DOHH2 (cell line): Measurements from ENCODE around the gene LDLRAD2.

ENCODE experiments used
- H3F3A ChIP-seq: fragments of 200-600 bp; sonication (generic), shearing (Covaris generic); 2 replicates; pipeline ENCODE4 v1.6.0; 2016; ENCODE audit warnings: antibody characterized with exemption, mild to moderate bottlenecking; ENCODE audit not compliant: control insufficient read depth, insufficient read depth
- H3K27ac ChIP-seq: fragments of 200-600 bp; sonication (generic); 2 replicates; pipeline ENCODE4 v1.5.1; 2014; ENCODE audit warnings: low read depth, mild to moderate bottlenecking, low read length, moderate library complexity
- H3K27me3 ChIP-seq: fragments of 200-600 bp; sonication (generic); 2 replicates; pipeline ENCODE4 v1.6.1; 2014; ENCODE audit warnings: mild to moderate bottlenecking, low read length, mixed read lengths; ENCODE audit not compliant: control insufficient read depth
- H3K36me3 ChIP-seq: fragments of 200-600 bp; sonication (generic); 2 replicates; pipeline ENCODE4 v1.6.1; 2014; ENCODE audit warnings: mild to moderate bottlenecking, low read length, moderate library complexity, mixed read lengths; ENCODE audit not compliant: control insufficient read depth
- H3K4me1 ChIP-seq: fragments of 200-600 bp; sonication (generic); 2 replicates; pipeline ENCODE4 v1.6.1; 2014; ENCODE audit warnings: mild to moderate bottlenecking, low read length, mixed read lengths; ENCODE audit not compliant: control insufficient read depth
- H3K4me2 ChIP-seq: fragments of 200-600 bp; sonication (generic); 2 replicates; pipeline ENCODE4 v1.6.0; 2014; ENCODE audit warnings: mild to moderate bottlenecking, low read length, moderate library complexity
- H3K4me3 ChIP-seq: fragments of 200-600 bp; sonication (generic); 2 replicates; pipeline ENCODE4 v1.5.1; 2014; ENCODE audit warnings: mild to moderate bottlenecking, low read length, mixed read lengths
- H3K79me2 ChIP-seq: fragments of 200-600 bp; sonication (generic); 2 replicates; pipeline ENCODE4 v1.6.1; 2014; ENCODE audit warnings: mild to moderate bottlenecking, low read length, mixed read lengths; ENCODE audit not compliant: control insufficient read depth
- H3K9me2 ChIP-seq: fragments of 200-600 bp; sonication (generic); replicated peaks from 2 replicates; pipeline ENCODE4 v1.6.1; 2014; ENCODE audit warnings: mild to moderate bottlenecking, low read length, mixed read lengths; ENCODE audit not compliant: control insufficient read depth
- H3K9me3 ChIP-seq: fragments of 200-600 bp; sonication (generic); 2 replicates; pipeline ENCODE4 v1.6.1; 2014; ENCODE audit warnings: antibody characterized with exemption, low read length, mixed read lengths; ENCODE audit not compliant: control insufficient read depth, insufficient read depth
- H4K20me1 ChIP-seq: fragments of 200-600 bp; sonication (generic); 2 replicates; pipeline ENCODE4 v1.6.0; 2014; ENCODE audit warnings: low read depth, mild to moderate bottlenecking, antibody characterized with exemption, low read length, moderate library complexity; ENCODE audit not compliant: control insufficient read depth, insufficient read depth
- EZH2phosphoT487 ChIP-seq: fragments of 200-600 bp; sonication (generic); IDR thresholded peaks from 2 replicates; pipeline ENCODE4 v1.6.1; 2017; ENCODE audit warnings: borderline replicate concordance, mild to moderate bottlenecking, antibody characterized with exemption, low read length, moderate library complexity, mixed read lengths
- TF ChIP-seq, protein P1 (sequence below): fragments of 200-600 bp; sonication (generic); IDR thresholded peaks from one replicate; pipeline ENCODE4 v1.5.1; 2014; ENCODE audit warnings: antibody characterized with exemption, mild to moderate bottlenecking, low read depth, low read length; ENCODE audit not compliant: poor library complexity, severe bottlenecking

Gene LDLRAD2

DNA sequence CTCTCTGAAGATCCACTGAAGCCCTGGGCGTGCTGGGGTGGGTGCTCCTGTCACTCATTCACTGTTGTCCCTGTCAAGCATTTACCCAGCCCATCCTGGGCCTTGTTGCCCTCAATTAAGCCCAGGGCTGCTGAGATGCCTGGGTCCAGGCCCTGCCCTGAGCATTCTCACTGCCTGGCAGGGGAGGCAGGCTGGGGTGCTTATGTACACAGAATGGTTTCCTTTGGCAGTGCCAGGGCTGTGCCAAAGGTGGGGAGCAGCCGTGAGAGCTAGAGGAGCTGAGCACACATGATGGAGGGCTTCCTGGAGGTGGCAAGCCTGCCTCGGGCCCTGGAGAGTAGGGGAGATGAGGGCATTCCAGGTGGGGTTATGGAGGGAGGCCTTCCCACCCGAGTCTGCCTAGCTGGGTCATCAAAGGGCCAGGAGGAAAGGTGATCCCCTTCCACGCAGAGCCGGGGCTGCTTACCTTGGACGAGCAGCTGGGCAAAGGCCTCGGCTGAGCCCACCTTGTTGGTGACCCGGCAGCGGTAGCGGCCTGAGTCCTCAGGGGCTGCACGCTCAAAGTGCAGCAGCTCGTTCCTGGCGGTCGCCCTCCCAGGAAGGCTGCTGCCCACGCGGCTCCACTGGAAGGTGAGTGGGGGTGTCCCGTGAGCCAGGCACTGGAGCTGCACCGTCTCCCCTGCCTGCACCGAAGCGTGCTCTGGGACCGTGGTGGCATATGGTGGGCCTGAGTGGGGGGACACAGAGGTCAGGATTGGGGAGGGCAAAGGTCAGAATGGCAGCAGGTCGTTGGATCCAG, 26.5 kb downstream of the LDLRAD2 start:
- H3K4me2 ChIP-seq, result no peak overlapping the region
- H3F3A ChIP-seq, result no peaks in the 10 kb centered on the region
- H3K4me3 ChIP-seq, result no peak overlapping the region
- no peaks in the 10 kb centered on the region for H3K9me2 ChIP-seq
- H3K27me3 ChIP-seq, result no peaks in the 10 kb centered on the region
- H4K20me1 ChIP-seq, result no peaks in the 10 kb centered on the region
- no peak overlapping the region for H3K27ac ChIP-seq
- H3K79me2 ChIP-seq, result no peaks in the 10 kb centered on the region
- no peak for TF ChIP-seq EZH2phosphoT487
- TF ChIP-seq, protein P1, sequence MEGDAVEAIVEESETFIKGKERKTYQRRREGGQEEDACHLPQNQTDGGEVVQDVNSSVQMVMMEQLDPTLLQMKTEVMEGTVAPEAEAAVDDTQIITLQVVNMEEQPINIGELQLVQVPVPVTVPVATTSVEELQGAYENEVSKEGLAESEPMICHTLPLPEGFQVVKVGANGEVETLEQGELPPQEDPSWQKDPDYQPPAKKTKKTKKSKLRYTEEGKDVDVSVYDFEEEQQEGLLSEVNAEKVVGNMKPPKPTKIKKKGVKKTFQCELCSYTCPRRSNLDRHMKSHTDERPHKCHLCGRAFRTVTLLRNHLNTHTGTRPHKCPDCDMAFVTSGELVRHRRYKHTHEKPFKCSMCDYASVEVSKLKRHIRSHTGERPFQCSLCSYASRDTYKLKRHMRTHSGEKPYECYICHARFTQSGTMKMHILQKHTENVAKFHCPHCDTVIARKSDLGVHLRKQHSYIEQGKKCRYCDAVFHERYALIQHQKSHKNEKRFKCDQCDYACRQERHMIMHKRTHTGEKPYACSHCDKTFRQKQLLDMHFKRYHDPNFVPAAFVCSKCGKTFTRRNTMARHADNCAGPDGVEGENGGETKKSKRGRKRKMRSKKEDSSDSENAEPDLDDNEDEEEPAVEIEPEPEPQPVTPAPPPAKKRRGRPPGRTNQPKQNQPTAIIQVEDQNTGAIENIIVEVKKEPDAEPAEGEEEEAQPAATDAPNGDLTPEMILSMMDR, result no peak
- H3K9me3 ChIP-seq, result no peaks in the 10 kb centered on the region
- no peaks in the 10 kb centered on the region for H3K4me1 ChIP-seq
- H3K36me3 ChIP-seq, result no peaks in the 10 kb centered on the region

DNA sequence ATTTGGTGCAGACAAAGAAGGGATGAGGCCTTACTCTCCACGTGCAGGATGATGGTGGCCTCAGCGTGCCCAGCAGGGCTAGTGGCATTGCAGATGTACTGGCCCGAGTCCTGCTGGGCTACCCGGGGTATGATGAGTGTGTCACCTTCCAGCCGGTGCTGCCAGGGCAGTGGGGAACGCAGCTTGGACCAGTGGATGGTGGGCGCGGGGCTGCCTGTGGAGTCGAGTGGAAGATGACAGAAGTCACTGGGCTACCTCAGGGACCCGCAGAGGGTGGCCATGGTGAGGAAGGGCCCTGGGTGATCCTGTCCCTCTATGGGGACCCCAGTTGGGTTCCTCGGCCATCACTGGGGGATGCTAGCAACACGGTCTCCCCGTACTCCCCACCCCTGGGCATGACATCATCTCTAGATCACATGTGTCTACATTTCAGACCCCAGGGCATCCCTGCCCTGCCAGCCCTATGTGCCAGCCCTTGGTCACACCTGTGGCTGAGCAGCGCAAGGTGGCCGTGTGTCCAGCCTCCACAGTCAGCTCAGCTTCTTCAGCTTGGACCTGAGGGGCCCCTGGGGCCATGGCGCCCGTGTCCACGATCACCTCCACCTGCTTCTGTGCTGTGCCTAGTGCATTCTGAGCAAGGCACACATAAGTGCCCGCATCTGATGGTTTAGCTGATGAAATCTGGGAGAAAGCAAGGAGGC, 27.4 kb downstream of the LDLRAD2 start:
- TF ChIP-seq, protein P1, result no peak
- TF ChIP-seq EZH2phosphoT487, result no peak
- no peaks in the 10 kb centered on the region for H3K36me3 ChIP-seq
- no peaks in the 10 kb centered on the region for H3K79me2 ChIP-seq
- no peaks in the 10 kb centered on the region for H3K9me2 ChIP-seq
- H4K20me1 ChIP-seq, result no peaks in the 10 kb centered on the region
- no peaks in the 10 kb centered on the region for H3K4me1 ChIP-seq
- no peaks in the 10 kb centered on the region for H3K9me3 ChIP-seq
- H3K4me2 ChIP-seq, result no peak overlapping the region
- H3K27me3 ChIP-seq, result no peaks in the 10 kb centered on the region
- H3K4me3 ChIP-seq, result no peak overlapping the region
- no peak overlapping the region for H3K27ac ChIP-seq
- H3F3A ChIP-seq, result no peaks in the 10 kb centered on the region

DNA sequence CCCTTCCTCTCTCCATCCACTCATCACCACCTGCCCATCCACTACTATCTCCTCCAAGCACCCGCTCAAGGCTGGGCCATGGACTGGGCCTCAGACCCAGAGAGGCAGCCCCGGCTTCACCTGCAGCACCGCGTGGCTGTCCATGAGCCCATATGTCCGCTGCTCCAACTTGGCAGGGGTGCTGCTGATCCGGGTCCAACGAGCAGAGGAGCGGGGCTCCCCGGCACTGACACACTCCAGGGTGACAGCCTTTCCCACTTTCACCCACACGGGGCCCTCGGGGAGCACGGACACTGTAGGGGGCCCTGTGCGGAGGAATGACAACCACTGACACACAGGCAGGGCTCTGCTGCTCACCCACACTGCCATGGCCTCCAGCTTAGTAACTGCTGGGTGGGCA, 28.9 kb downstream of the LDLRAD2 start:
- Histone ChIP-seq H3K9me2 (no peaks in the 10 kb centered on the region), H3K27me3 (no peaks in the 10 kb centered on the region), H3F3A (no peaks in the 10 kb centered on the region), H4K20me1 (no peaks in the 10 kb centered on the region), H3K4me1 (no peaks in the 10 kb centered on the region), H3K79me2 (no peaks in the 10 kb centered on the region), H3K4me3 (no peak overlapping the region), H3K36me3 (no peaks in the 10 kb centered on the region), H3K9me3 (no peaks in the 10 kb centered on the region), H3K4me2 (no peak overlapping the region), H3K27ac (no peak overlapping the region)
- no peak for TF ChIP-seq EZH2phosphoT487
- TF ChIP-seq, protein P1, result no peak
